Left cardiac atrium (tissue), 4 donors: ENCODE measurements around the gene S100A1. TPM values are rescaled to one million over a fixed set of nuclear protein-coding genes. Genes with fewer than 3 reads are reported as not detected.

Source experiments
- ATAC-seq, 2 donors: fragments of 200-7000 bp; cut with Tn5 transposase; one replicate each; pipeline ENCODE4 v1.9.1; 2020; ENCODE audit warnings: mild to moderate bottlenecking in 2 of 2, moderate library complexity in 2 of 2
- DNase-seq: peaks from one replicate; pipeline ENCODE4 v3.0.0-alpha.2; 2020
- intact Hi-C, 2 donors: fragments of 100-400 bp; cut with DNase I; formaldehyde crosslinking; loops; one replicate each; pipeline versions ENCODE4 v1.14.1 to v1.15.1; 2022 to 2023
- total RNA-seq, 2 donors: library from RNA; stranded (reverse); fragmentation: NEBNext Ultra II Directional; extraction: Animal tissue kit (Norgen Biotek cat#: 25700); gene quantifications; one replicate each; pipeline ENCODE4 v1.2.1, GENCODE V29; 2021
- donor health status: DM: no; HTN: yes; CAD: no.
- donor health status: DM: no; HTN: yes; CAD: no; lungs with severe emphysema.
- donor health status: DM: yes; HTN: yes; CAD: no.
- donor health status: Dilated cardiomyopathy.

Gene S100A1
- total RNA-seq, 2 donors from 2014 or later = 1,254 to 1,508 TPM

GRCh38 chr1:153608742-153609584 is 19.3 kb upstream of the S100A1 start:
- ATAC-seq = peak; percentile 65 to 70
- intact Hi-C loops = no loop called here
- DNase-seq = peak; percentile 89

GRCh38 chr1:153609585-153609907 is 18.7 kb upstream of the S100A1 start:
- intact Hi-C loops = no loop called here
- DNase-seq (no peak), ATAC-seq (no peak)

DNA sequence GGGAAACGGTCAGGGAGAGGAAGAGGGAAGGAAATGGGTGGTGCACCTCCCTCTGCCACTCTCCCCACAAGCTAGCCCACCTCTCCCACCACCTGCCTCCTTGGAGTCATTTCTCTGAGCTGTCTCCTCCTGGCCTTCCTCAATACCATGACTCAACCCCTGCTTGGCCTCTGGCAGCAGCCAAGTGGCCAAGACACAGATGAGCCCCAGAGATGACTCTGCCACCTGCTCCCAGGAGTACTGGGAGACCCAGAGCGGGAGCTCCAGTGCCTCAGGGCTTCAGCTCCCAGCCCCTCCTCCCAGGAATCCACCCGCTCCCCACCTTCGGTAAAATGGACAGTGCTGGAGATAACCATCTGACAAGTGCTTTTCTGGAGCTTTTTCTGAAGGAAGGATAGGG is 17.9 kb upstream of the S100A1 start:
- ATAC-seq = no peak
- DNase-seq = no peak
- intact Hi-C loops = no loop called here

- DNase-seq (no peak), ATAC-seq (peak in 1 of 2 donors; percentile 1)
- intact Hi-C loops = no loop called here
Observed at GRCh38 chr1:153610811-153611301, 17.4 kb upstream of the S100A1 start.

DNA sequence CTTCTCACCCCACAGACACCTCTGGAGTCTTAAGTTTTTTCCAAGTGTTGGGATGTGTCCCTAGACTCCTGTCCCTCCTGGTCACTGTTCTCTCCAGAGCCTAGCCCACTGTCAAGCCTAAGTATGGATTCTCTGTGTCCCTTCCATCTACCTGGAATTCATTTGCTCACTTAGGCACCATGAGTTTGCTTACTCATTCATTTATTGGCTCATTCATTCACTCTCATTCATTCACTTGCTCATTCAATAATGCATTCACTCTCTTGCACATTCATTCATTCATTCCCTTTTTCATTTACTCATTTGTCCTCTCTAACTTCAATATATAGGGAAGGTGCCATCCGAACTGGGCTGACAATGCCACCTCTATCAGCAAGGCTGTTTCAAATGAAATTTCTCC is 16.9 kb upstream of the S100A1 start:
- DNase-seq = no peak
- intact Hi-C loops = no loop called here
- ATAC-seq = no peak

DNA sequence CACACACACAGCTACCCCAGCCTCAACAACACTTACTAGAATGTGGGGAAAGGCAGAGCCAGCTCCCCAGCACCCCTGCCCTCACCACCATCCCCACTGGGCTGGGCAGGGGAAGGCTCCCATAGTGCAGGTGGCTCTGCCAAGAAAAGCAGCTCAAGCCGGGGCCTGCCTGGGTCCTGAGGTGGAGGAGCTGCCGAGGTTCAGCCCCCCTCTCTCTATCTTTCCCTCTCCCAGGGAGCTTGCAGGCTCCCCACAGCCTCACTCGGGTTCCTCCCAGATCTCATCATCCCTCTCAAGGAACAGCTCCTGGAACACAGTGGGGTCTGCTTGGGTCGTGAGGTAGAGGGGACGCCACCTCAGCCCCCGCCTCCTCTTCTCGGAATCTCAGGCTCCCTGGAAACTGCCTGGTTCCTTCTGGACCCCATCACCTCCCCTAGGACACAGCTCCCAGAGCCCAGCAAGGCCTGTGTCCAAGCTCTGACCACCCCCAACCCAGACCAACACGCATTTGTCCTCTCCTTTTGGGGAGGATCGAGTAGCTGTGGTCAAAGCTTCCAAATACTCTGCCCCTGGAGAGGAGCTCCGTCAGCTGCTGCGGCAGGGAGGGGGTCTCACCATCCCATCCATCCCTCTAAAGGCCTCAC is 16.0 kb upstream of the S100A1 start:
- ATAC-seq = peak in 1 of 2 donors; percentile 11
- intact Hi-C loops = no loop called here
- DNase-seq = no peak

- ATAC-seq (peak; percentile 81 to 85), DNase-seq (peak; percentile 85)
- intact Hi-C loops = no loop called here
Observed at GRCh38 chr1:153612755-153613331, 15.4 kb upstream of the S100A1 start, which contains the start of gene S100A16. TSS of gene S100A16 (minus strand) at chr1:153613137. CDS start at chr1:153608151, 4,986 bp downstream.

GRCh38 chr1:153613406-153613805 is 14.8 kb upstream of the S100A1 start:
- no peak for DNase-seq
- intact Hi-C loops = no loop called here
- ATAC-seq = no peak

DNA sequence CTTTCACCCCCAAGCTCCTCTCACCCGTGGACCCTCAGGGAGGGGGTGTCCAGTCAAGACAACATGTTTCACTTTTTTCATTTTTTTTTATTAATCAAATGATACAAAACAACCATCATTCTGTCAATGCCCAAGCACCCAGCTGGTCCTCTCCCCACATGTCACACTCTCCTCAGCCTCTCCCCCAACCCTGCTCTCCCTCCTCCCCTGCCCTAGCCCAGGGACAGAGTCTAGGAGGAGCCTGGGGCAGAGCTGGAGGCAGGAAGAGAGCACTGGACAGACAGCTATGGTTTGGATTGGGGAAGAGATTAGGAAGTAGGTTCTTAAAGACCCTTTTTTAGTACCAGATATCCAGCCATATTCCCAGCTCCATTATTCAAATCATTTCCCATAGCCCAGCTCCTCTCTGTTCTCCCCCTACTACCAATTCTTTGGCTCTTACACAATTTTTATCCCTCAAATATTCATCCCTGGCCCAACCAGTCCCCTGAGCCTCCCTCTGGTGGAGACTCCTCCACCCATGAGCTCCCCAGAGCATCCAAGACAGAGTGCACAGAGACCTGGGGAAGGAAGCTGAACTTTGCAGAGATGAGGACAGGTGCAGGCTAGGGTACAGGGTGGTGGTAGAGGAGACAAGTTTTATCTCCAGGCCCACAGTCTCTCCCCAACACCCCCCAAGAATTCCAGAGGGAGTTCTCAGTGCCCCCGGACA is 13.9 kb upstream of the S100A1 start:
- ATAC-seq = no peak
- intact Hi-C loops = no loop called here
- DNase-seq = no peak

- no peak for ATAC-seq
- no peak for DNase-seq
- intact Hi-C loops = loop anchor here in 1 of 2 donors (5.0 kb wide), 1 partner anchor 43 kb away; no protein-coding TSS in a partner anchor
Observed at GRCh38 chr1:153614906-153615305, 13.3 kb upstream of the S100A1 start.

DNA sequence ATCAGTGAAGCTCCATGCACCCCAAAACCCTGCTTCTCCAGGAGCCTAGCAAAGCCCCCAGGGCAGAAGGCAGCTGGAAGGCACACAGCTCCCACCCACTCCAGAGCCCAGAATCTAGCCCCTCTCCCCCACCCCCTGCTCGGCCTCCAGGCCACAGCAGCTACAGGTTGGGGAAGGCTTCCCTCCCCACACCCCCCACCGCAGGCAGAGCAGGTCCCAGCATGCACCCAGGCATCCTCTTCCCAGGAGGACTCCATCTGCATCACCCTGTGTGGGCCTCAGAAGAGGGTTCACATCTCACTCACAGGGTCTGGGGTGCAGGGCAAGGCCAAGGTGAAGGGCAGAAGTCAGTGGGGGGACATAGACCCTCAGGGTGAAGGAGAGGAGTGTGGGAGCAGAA is 12.8 kb upstream of the S100A1 start:
- DNase-seq (no peak), ATAC-seq (no peak)
- intact Hi-C loops = loop anchor here in 1 of 2 donors (5.0 kb wide), 1 partner anchor 43 kb away; no protein-coding TSS in a partner anchor

GRCh38 chr1:153616144-153616916 is 11.9 kb upstream of the S100A1 start, which contains the start of gene S100A14:
TSS of gene S100A14 (minus strand) at chr1:153616325. CDS start at chr1:153615858, 467 bp downstream.
- ATAC-seq (peak; percentile 16 to 25), DNase-seq (no peak)
- intact Hi-C loops = loop anchor here in 1 of 2 donors (5.0 kb wide), 1 partner anchor 44 kb away; no protein-coding TSS in a partner anchor

- intact Hi-C loops = loop anchor here in 1 of 2 donors (5.0 kb wide), 1 partner anchor 45 kb away; no protein-coding TSS in a partner anchor
- no peak for DNase-seq
- ATAC-seq = peak; percentile 8 to 40
Observed at GRCh38 chr1:153616917-153617311, 11.3 kb upstream of the S100A1 start.

GRCh38 chr1:153617663-153618062 is 10.6 kb upstream of the S100A1 start:
- intact Hi-C loops = loop anchor here in 1 of 2 donors (5.0 kb wide), 1 partner anchor 45 kb away; no protein-coding TSS in a partner anchor
- ATAC-seq (peak; percentile 51 to 59), DNase-seq (peak; percentile 88)

GRCh38 chr1:153619171-153619570 is 9.1 kb upstream of the S100A1 start:
- intact Hi-C loops = loop anchor here in 1 of 2 donors (5.0 kb wide), 1 partner anchor 47 kb away; no protein-coding TSS in a partner anchor
- ATAC-seq (no peak), DNase-seq (no peak)

DNA sequence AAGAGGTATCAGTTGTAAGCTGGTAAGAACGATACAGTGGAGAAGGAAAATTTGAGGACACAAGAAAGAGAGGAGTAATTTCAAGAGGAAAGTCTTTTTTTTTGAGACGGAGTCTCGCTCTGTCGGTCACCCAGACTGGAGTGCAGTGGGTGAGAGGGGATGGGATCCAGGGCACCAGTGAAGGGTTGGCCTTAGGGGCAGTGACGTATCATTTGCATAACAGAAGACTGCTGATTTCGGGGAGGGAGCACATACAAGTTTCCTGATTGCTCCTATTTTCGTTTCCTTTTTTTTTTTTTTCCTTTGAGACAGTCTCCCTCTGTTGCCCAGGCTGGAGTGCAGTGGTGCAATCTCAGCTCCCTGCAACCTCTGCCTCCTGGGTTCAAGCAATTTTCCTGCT is 5.1 kb upstream of the S100A1 start:
- DNase-seq (no peak), ATAC-seq (peak in 1 of 2 donors; percentile 53)
- intact Hi-C loops = no loop called here

DNA sequence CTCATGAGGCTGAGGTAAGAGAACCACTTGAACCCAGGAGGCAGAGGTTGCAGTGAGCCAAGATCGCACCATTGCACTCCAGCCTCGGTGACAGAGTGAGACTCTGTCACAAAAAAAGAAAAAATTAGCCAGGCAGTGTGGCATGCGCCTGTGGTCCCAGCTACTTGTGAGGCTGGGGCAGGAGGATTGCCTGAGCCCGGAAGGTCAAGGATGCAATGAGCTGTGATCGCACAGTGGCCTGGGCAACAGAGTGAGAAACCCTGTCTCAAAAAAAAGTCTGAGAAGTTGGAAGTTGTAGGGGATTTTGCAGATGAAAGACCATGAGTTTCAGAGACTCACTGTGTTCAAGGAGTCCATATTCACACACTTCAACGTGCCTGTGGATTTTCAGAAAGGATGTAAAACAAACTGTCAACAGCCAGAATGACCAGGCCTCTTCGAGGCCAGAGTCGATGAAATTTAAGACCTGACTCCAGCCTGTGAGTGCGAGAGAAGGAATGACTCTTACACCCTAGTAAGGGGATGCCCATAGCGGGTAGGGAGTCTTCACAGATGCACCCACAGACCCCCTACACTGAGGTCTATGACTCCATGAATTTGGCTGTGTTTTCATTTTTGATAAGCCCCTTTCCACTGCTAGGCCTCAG is 3.1 kb upstream of the S100A1 start:
- DNase-seq = no peak
- no peak for ATAC-seq
- intact Hi-C loops = no loop called here

DNA sequence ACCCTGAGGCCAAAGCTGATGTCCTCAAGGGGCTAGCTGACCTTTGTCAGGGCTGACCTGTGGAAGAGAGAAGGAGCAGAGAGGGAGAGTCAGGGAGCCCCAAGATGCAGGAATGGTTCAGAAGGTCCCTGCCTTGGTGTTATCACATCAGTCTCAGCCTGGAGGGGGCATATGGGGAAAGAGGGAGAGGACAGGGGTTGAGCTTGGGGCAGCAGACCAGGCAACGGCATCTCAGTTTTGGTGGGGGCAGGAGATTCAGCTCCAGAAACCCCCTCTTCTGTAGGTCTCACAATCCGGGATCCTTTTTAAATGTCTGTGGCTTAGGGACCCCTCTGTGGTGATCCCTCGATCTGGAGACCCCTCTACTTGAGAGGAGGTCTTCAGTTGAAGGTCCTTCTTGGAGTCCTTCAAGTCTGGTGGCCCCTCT is 1.7 kb upstream of the S100A1 start:
- intact Hi-C loops = no loop called here
- DNase-seq (no peak), ATAC-seq (no peak)
